Measurements from ENCODE around the gene FLT1.

Gene FLT1

DNA sequence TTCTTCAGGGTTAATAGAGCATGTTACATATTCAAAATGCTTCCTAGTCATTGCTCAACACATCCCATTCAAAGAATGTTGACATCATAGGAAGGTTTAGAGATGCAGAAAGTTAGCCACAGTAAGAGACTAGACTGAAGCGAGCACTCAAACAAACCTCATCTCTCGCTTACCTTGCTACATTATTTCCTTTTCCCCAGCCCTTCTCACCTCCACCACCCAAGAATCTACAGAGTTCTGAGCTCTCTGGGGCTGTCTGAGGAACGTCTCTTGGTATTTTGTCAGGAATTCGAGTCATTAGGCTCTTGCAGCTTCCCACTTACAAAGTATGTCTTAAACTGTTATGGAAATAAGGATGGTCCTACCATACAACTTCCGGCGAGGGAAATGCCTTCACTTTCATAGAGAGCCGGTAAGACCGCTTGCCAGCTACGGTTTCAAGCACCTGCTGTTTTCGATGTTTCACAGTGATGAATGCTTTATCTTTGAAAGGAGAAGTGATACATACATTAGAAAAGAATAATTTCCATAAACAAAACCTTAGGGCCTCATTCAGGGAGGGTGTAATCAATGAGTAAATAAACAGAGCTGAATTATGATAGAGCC is 65.1 kb downstream of the FLT1 start:
- H3K4me3 ChIP-seq (ENCODE audit: low read depth, low read length), result no peak overlapping the region

DNA sequence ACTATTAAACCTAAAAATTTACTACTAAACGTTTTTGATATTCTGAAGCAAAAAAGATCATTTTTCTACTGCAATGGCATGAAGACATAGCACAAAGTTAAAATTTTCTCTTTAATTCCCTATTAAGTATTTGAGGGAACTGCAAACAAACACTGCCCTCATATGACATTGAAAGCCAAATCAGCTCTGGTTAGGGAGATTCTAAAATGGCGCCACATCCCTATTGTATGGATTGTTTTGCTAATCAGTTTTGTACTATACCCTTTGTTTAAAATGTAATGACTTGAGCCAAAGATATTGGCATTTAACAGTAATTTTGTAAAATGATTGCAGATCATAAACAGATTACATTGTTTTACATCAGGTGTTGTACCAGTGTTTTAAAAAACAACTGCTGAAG is 65.8 kb downstream of the FLT1 start:
- no peak overlapping the region for H3K4me3 ChIP-seq (ENCODE audit: low read depth, low read length)

DNA sequence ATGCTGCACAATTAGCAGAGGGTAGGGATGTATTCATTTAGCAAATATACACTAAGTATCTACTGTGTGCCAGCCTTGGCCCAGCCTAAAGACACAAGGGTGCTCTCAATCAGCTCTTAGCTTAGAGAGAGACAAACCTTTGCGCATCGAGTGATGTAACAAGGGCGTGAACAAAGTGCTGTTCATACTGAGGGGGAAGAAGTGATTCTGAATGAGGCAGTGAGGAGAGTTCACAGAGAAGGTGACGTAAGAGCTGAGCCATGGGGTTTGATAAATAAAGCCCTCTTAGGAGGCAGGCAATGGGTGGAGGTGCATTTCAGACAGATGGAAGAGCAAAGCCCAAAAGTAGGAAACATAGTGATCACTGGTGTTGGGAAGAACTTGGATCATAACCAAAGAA is 68.5 kb downstream of the FLT1 start:
- H3K4me3 ChIP-seq (ENCODE audit: low read depth, low read length), result no peak overlapping the region

DNA sequence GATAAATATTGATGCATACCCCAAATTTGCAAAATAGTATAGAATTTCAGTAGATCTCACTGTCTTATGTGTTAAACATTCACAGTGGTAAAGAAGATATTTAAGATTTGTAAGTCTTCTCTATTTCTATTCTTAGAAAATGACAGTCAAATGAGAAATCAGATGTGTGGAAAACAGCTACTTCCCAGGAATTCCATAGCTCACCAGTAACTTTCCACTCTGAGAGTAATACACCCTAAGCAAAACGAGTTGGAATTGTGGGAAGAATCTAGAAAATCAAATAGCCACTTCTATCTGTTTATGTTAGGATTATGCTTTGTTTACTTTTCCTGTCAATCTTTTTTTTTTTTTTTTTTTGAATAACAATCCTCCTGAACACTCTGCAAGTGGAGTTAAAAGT is 69.1 kb downstream of the FLT1 start:
- H3K4me3 ChIP-seq (ENCODE audit: low read depth, low read length), result no peak overlapping the region

DNA sequence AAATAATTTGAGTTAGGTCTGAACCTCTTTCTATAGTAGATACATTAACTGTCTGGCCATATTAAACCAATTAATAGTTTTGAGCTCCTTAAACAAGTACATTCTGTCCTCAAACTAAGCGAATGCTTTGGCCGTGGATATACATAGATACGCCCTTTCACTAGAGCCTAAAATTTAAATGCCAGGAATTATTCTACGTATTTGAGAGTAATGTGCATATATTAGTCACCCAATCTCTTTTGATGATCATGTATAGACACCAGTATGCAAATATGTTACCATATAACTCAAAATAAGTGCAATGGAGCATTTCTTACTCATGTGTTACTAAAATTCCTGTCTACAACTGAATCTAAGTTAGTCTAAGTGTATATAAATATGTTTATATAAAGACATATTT is 70.4 kb downstream of the FLT1 start:
- H3K4me3 ChIP-seq (ENCODE audit: low read depth, low read length), result no peak overlapping the region

DNA sequence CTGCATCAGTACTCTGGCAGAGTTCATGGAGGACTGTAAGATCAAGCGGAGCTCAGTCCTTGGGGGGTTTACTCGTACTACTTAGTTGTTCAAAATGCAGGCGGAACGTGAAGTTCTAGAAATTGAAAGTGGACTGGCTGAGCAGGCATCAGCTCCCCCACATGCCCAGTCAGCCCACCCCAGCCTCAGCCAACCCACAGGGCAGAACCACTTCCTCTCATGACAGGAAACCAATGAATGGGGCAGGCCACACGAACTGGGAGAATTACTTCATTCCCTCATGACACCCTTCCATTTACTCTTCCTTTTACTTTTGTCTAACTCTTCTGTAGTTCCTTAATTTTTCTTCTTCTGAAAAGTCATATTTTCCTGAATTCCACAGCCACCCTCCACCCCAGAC is 71.9 kb downstream of the FLT1 start:
- no peak overlapping the region for H3K4me3 ChIP-seq (ENCODE audit: low read depth, low read length)

DNA sequence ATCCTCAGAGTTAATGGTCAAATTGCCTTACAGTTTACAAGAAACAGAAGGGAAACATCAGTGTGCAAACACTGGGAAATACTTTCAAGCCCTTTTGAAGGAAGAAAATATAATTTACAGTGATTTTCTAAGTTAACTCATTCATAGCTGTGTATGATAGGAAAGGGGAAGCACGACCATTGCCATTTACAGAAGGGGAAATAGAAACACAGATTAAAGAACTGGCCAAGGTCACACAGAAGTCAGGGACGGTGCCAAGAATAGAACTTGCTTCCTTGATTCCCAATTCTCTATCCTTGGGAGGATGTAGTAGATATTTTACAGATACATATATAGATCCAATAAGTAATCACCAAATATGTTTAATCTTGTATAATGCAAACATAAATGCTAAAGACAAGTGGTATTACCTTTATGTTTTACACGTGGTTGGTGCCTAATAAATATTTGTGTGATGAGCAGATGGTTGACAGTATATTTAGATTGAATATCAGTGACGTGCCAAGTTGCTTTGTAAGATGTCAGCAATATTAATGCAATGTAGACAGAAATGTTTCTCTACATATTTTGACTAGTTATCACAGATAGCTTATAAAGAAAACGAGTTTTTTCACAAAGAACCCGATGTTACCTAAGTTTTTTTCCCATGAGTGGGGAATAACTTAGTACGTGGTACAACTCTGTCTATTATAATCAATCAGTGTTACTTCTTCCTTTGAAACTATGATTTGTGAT is 73.1 kb downstream of the FLT1 start:
- H3K4me3 ChIP-seq (ENCODE audit: low read depth, low read length), result no peak overlapping the region

DNA sequence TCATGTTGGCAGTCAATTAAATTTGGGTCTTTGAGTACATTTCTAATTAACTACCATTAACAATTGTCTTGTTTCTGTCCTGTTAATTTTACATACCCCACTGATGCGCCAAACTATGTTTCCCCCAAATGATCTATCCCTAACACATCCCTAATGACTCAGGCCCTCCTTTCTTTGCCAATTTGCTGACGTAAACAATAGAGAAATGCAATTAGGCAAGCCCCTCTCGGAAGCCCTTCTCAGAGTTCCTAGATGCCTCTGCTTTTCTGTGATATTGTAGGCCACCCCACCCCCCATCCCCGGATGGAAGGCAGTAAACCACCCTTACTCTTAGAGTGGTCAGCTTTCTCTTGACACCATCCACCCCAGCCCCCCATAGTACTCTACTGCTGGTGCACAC is 74.2 kb downstream of the FLT1 start:
- H3K4me3 ChIP-seq (ENCODE audit: low read depth, low read length), result no peak overlapping the region

DNA sequence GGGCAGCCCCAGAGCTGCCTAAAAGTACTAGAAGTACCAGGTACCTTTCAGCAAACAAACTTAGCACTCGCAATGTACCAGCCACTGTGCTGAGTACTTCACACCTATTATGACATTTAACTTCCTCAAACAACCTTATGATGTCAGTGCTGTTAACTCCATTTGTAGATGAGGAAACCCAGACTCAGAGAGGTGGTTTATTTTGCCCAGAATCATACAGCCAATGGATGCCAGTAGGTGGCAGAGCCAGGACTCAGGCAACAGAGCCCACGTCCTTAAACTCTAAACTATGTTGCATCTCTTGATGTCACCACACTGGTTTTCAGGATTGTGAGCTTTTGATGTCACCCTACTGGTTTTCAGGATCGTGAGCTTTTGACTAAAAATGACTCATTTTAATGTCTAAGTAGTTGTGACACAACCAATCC is 78.9 kb downstream of the FLT1 start:
- no peak overlapping the region for H3K4me3 ChIP-seq (ENCODE audit: low read depth, low read length)

DNA sequence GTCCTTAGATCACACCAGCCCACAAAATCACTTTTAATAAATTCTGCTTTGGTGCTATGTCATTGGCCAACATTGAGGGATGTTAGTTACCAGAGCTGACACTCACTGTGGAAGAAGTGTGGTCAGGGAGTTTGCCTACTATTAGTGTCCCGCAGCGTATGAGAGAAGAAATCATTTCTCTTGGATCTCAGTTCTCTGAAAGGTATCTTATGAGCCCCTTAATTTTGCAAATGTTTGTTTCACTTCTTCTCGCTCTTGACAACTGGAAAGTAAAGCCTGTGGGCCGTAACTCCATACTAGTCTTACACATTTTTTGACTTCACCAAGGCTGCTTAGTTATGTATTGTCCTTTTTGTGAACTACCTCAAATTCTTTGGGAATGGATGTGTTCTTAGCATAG is 80.9 kb downstream of the FLT1 start:
- H3K4me3 ChIP-seq (ENCODE audit: low read depth, low read length), result no peak overlapping the region

DNA sequence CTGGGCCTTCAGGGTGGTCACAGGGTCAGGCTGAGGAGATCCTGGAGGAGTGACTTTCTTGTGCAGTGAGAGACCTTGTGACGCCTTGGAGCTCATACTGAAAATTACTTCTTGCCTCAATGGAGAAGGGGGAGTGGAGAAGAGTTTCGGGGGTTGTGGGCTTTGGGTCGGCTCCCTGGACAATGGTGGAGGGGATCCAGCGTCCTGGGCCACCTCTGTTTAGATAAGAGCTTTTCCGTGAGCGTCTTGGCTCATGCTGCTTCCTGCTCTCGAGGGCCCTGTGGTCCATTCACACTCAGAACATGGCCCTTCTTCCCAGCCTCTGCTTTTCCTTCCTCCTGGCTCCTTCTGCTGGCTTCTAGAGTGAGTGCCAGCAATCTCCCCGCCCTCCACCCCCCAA is 81.9 kb downstream of the FLT1 start:
- H3K4me3 ChIP-seq (ENCODE audit: low read depth, low read length), result no peak overlapping the region

DNA sequence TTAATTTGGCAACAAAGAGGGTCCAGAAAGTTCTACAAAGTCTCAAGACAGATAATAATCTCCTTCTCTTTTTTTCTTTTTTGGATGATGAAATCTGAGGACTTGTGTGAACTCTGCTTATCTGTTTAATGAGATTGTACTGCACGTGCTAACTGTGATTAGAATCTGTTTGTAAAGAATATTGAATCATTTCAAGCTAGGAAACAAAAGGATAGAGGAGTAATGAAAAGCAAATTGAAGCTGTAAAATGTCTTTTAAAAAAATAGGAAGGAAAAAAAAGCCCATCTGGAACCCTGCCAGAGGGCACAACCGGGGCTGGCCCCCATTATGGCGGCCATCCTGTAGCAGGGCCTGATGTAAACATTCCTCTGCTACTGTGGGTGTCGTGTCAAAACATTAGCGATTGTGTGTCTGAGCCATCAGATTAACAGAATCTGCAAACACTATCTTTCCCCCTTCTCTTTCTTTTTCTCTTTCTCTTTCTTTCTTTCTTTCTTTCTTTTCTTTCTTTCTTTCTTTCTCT is 83.0 kb downstream of the FLT1 start:
- H3K4me3 ChIP-seq (ENCODE audit: low read depth, low read length), result no peak overlapping the region

DNA sequence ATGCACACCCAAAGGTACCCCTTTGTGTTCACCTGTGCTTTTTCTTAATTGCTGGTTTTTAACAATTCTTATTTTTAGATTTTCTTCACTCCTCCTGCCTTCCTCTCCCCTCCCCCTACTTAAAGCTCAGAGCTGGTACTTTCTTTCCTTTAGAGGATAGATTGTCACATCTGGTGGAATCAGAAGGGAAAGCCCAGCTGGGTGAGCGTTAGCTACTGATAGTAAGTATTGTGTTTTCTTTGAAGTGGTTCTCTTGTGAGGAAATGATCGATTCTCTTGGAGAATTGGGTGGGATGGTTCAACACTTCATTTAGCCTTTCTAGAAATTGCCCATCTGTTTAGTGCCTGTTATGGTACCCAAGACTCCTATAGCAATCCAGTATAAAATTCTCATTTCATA is 84.8 kb downstream of the FLT1 start:
- no peak overlapping the region for H3K4me3 ChIP-seq (ENCODE audit: low read depth, low read length)

DNA sequence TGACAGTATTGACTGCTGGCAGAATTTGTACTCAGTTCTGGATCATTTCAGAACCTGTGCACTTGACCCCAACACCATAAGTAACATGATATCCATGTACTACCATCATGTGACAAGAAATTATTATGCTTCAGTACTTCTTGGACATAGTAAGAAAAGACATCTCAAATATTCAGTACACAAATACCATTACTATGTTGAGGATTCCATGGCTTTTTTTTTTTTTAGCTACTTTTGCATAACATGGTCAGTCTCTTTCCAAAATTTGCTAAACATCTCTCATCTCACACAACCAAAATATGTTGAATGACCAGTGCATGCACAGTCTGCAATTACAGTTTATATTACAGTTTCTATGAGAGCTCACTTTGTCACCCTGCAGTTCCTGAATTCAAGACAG is 85.3 kb downstream of the FLT1 start:
- no peak overlapping the region for H3K4me3 ChIP-seq (ENCODE audit: low read depth, low read length)

DNA sequence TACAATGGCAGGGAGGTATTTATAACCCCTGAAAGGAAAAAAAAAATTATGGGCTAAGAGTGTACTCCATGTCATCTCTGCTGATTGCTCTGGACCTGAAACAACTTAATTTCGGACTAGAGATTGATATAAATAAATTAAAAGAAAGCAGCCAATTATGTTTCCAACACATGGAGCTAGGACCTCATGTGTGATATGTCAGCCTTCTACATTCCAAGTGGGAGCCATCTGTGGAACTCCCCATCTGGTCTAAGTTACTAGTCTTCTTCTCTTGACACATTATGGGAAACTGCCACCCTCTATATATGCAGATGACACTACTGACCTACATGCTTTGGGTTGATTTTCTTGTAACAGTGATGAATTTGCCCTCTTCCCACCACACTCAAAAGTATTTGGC is 86.1 kb downstream of the FLT1 start:
- H3K4me3 ChIP-seq (ENCODE audit: low read depth, low read length), result no peak overlapping the region

DNA sequence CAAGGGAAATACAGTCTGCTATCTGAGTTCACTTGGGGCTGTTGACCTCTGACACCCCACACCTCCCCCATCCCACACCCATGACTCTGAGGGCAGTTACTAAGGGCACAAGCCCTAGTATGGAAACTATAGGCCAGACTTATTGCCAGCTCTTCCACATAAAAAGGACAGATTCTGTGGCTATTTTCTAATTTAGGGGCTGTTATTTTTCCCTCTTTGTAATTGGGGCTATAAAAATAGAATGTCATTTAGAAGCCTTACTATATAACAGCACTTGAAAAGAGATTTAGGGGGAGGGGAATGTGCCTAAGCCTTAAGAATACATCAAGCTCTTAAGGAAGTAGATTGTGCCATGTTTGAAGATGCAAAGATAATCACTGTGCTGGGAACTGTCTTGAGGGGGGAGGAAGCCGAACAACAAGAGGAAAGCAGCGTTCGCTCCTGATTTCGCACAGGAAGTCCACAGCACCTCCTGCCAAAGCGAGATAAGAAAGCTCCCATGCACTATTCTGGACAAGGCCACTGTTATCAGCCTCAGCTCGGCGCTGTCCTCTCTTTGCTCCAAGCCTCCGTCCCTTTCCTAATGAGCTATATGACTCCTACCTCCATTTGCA is 86.6 kb downstream of the FLT1 start:
- no peak overlapping the region for H3K4me3 ChIP-seq (ENCODE audit: low read depth, low read length)

DNA sequence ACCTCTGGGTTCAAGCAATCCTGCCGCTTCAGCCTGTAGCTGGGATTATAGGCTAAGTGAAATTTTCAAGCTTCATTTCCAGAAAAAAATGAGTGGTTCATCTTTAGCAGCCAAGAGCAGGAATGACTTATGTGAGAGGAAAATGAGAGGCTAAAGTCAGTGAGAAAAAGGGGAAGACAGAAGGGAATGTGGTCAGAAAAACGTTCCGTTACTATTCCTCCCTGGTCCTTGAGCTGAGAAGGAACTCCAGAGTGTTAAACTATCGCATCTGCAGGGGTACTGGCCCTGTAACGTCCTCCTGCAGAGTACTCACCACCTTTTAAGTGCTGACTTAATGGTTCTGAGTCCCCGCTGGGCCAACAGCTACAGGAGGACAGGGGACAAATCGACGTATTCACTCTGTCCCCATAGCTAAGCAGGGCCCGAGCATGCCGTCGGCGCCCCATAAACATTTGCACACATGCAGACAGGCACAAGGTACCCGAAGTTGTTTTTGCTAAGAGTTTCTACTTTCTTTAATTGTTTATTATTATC is 88.1 kb downstream of the FLT1 start:
- no peak overlapping the region for H3K4me3 ChIP-seq (ENCODE audit: low read depth, low read length)

DNA sequence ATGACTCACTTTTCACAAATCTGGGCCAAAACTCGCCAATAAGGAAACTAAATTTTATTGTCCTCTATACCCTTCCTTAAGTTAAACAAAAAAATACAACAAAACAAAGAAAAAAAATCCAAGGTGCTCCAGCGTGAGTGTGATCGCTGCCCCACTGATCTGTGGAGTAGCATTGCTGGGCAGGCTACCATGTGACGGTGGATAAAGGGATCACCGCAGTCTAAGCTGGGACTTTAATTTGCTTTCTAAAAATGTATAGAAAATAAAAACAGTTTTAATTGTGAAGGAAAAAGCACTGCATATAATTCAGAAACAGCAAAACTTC is 92.9 kb downstream of the FLT1 start:
- no peak overlapping the region for H3K4me3 ChIP-seq (ENCODE audit: low read depth, low read length)

DNA sequence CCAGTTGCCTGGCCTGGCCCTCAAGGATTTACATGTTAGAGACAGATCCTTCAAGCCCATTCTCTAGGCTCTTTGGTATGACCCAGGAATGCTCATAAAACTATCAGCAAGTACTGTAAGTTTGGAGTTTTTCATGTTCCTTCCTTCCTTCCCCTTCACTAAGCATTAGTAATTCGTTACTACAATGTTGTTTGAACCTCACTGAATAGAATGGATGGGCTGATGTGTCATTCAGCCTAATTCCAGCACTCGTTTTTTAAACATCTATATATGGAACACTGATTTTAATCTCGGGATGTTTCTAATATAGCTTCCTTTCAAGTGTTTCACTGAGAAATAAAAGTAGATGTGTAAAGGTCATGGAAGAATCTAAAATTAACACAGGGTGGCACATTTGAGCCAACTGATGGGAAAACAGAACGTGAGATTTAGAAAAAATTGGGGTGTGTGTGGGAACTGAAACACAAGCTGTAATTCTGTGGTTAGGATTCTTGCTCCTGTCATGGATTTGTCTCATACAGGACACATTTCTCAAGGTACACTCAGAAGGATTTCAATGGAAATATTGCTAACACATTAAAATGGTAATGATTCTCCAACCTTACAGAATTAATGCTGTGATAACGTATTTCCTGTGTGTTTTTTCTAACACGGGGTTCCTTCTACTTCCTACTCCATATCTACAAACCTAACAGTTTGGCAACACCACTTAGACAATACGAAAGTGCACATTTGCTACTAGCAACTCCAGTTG is 93.4 kb downstream of the FLT1 start:
- H3K4me3 ChIP-seq (ENCODE audit: low read depth, low read length), result no peak overlapping the region

DNA sequence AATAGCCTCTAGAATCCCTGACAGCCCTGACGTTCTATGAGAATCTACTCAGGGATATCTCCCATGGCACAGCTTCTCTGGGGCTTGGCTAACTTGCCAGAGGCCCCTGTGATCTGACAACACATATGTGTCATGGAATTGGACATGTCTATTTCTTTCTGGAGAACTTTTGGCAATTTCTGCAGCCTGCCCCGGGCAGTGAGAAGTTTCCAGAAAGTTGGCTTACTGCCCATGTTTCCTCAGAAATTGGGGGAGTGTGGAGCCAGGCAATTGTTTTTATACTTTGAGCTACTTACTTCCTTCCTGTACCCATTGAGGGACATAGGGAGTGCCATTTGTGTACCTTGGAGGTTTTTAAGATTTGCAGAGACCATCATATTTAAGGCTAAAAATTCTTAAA is 98.9 kb downstream of the FLT1 start:
- H3K4me3 ChIP-seq (ENCODE audit: low read depth, low read length), result no peak overlapping the region

DNA sequence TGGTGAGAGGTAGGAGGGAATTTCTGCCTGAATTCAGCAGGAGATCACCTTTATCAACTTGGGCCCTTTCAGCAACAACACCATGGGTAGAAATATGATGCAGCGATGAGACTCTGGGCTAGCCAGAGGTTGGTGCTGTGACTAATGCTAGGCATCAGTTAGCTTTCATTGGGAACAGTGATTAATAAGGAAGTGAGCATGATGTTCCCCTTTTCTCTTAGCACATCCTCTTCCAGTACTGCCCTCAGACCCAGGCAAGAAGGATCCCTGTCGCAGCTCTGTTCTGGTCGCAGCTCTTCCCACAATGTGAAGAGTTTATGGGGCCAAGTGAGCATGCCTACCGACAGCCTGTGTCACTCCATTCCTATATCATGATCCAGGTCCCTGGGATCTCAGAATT is 100.5 kb downstream of the FLT1 start:
- no peak overlapping the region for H3K4me3 ChIP-seq (ENCODE audit: low read depth, low read length)
